Hepatocyte (in vitro differentiated cells): ENCODE measurements around the gene PTGDS.

ENCODE experiments used
- EZH2 ChIP-seq: fragments of 200-600 bp; sonication (generic); IDR thresholded peaks from 2 replicates; pipeline ENCODE4 v1.6.1; 2016; ENCODE audit warnings: antibody characterized with exemption, mild to moderate bottlenecking, borderline replicate concordance
- EZH2phosphoT487 ChIP-seq: fragments of 200-600 bp; sonication (generic); IDR thresholded peaks from one replicate; pipeline ENCODE4 v1.6.1; 2018; ENCODE audit warnings: antibody characterized with exemption, mild to moderate bottlenecking, low read depth, moderate library complexity; ENCODE audit not compliant: unreplicated experiment, severe bottlenecking
- TF ChIP-seq, protein P1 (sequence below): fragments of 200-600 bp; sonication (generic); IDR thresholded peaks from 2 replicates; pipeline ENCODE4 v1.5.1; 2016; ENCODE audit warnings: antibody characterized with exemption, mild to moderate bottlenecking; ENCODE audit not compliant: poor library complexity

GRCh38 chr9:136977649-136978072 lies 357 bp downstream of the PTGDS start:
- TF ChIP-seq, protein P1, sequence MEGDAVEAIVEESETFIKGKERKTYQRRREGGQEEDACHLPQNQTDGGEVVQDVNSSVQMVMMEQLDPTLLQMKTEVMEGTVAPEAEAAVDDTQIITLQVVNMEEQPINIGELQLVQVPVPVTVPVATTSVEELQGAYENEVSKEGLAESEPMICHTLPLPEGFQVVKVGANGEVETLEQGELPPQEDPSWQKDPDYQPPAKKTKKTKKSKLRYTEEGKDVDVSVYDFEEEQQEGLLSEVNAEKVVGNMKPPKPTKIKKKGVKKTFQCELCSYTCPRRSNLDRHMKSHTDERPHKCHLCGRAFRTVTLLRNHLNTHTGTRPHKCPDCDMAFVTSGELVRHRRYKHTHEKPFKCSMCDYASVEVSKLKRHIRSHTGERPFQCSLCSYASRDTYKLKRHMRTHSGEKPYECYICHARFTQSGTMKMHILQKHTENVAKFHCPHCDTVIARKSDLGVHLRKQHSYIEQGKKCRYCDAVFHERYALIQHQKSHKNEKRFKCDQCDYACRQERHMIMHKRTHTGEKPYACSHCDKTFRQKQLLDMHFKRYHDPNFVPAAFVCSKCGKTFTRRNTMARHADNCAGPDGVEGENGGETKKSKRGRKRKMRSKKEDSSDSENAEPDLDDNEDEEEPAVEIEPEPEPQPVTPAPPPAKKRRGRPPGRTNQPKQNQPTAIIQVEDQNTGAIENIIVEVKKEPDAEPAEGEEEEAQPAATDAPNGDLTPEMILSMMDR: no peak
- TF ChIP-seq EZH2 (no peak), EZH2phosphoT487 (no peak)
